HG02870 (cell line): ENCODE results near the gene NFE2L1.
"Not testable (repeated sequence)": the region's sequence is repeated elsewhere in the genome, so short reads cannot be mapped to it uniquely, and the experiment has no call there.

Source experiments
- ATAC-seq: cut with Tn5 transposase; IDR thresholded peaks from one replicate; pipeline ENCODE4 v1.9.1; 2021; ENCODE audit warnings: mild to moderate bottlenecking, moderate library complexity; ENCODE audit not compliant: unreplicated experiment

The NFE2L1 gene

GRCh38 chr17:48047741-48048383, at the start of gene NFE2L1:
Gene NFE2L1 (plus strand): TSS chr17:48048359. CDS start chr17:48051119, 2,760 bp downstream.
- ATAC-seq: peak; percentile 90

DNA sequence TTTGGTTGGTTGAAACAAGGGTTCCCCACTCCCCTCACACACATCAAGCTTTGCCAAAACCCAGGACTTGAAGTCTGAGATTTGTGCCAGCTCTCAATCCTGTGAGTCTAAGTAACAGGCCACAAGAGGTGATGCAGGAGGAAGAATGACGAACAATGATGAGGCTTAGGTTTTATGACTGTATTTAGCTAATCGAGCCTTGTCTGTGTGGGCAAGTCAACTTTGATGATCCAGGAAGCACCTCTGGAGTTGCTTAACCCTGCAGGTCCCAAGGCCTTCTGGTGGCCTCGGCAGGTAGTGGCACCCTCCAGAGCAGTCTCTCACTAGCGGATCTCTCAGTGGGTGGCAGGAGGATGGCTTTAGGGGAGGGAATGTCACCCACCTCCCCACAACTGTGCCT, 48.6 kb upstream of the NFE2L1 start:
- ATAC-seq: no peak

DNA sequence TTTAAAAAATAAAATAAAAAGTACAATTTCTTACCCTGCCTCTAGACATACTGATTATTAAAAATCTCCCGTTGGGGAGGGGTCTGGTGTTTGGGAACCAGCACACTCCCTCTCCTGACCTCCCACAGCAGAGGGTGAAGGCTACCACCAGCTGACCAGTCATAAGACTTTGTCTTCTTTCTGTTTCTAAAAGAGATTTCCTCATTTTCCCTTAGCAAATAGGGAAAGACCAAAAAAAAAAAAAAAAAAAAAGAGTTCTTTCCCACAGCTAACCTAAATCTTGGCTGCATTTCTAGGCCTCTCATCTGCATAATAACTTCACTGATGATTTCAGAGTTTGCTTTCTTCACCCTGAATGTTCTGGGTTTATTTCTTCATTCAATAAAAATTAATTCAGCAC, 47.0 kb upstream of the NFE2L1 start:
- ATAC-seq: no peak

DNA sequence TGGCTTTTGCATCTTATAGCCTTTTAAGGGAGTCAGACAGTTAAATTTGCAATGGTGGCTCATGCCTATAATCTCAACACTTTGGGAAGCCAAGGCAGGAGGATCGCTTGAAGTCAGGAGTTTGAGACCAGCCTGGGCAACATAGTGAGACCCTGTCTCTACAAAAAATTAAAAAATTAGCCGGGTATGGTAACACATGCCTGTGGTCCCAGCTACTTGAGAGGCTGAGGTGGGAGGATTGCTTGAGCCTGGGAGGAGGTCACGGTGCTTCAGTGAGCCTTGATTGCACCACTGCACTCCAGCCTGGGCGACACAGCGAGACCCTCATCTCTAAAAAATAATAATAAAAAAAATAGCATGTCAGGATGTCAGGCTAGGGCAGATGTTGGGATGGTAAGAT, 46.5 kb upstream of the NFE2L1 start:
- ATAC-seq: not testable (repeated sequence)

DNA sequence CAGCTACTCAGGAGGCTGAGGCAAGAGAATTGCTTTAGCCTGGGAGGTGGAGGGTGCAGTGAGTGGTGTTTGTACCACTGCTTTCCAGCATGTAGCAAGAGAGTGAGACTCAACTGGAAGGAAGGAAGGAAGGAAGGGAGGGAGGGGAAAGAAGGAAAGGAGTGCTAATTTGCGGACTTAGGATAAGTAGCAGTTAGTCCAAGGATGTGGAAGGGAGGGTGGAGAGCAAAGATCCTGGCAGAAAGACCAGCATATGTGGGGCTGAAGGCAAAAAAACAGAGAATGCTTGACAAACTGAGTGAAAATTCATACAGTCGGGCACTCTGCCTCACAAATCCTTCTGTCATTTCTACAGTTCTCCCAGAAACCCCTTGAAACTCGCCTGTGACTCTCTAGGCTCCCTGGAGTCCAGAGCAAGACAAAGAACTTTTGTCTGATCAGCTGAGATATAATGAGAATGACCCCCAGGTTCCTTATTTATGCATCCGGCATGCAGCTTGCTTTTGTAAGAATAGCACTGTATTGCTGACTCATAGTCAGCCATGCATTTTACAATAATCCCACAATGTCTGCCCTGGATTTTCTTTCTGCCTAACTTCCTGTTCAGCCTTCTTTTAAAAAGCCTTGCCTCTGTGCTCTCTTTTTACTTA, 45.8 kb upstream of the NFE2L1 start:
- no peak for ATAC-seq

DNA sequence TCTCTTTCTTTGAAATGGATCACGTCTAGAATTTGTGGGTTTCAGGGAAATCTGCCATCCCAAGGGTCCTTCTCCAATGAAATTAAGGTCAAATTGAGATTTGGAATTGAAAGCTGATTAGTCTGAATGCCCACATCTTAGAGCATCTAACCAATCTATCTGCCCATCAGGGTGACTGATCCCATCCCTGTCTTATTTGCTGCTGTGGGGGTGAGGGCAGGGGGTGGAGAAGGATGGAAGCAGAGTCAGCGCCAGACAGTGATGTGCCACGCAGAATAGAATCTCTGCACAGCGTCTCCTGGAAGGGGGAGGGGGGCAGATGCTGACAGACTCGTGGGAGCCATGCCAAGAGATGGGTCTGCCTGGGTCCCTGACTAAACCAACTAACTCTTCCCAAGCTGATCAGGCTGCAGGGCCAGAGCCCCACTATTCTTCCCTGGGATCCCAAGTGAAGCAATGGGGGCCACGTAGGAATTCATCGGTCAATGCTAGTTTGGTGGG, 45.2 kb upstream of the NFE2L1 start:
- no peak for ATAC-seq

- no peak for ATAC-seq
Observed at GRCh38 chr17:48003417-48004151, 44.6 kb upstream of the NFE2L1 start.

DNA sequence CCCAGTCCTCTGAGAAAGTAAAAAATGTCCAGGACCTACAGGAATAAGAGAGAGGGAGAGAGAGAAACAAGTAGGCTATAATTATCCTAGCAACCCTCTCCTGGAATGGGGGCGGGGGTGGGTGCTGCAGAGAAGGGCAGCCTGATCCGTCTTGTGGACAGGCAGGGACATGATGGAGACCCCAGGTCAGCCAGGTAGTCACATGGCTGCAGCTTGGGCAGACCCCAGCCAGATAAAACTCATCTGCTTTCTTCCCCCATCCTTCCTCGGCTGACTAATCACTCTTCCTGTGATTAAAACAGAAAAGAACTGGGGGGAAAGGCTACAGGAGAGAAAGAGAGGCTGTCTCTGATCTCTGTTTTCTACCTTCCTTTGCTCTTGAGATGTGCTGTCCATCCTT, 43.2 kb upstream of the NFE2L1 start:
- no peak for ATAC-seq

DNA sequence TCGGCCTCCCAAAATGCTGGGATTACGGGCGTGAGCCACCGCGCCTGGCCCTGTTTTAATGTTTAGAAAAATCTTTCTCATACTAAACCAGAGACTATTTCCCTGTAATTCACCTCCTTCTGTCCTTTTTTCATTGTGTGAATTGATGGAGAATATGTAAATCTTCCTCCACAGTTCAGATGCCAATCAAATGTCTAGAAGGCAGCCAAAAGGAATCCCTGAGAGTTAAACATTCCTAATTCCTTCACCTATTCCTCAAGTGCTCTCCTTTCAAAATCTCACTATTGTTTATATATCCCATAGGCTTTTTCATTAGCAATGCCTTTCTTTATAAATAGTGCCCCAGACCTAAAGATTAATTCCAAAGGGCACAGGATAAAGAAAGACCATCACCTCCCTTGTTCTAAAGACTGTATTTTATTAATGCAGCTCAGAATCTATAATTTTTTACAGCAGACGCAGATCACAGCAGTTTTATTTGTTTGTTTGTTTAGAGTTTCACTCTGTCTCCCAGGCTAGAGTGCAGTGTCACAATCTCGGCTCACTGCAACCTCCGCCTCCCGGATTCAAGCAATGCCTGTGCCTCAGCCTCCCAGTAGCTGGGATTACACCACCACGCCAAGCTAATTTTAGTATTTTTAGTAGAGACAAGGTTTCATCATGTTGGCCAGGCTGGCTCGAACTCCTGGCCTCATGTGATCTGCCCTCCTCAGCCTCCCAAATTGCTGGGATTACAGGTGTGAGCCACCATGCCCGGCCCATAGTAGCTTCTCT, 41.0 kb upstream of the NFE2L1 start:
- no peak for ATAC-seq

DNA sequence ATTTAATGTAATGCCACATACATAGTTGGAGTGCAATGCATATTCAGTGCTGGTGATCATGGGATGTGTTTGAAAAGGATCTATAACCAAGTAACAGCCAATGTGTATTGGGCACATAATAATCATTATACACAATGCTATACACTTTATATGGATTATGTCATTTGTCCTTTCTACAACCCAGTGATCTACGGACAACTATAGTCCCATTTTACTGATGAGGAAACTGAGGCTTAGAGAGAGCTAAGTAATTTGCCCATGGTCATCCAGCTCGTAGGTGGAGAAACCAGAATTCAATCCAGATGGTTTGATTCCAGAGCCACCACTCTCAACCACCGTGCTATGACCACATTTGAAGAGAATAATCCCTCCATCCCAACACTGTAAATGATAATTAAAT, 38.0 kb upstream of the NFE2L1 start:
- ATAC-seq: no peak

- no peak for ATAC-seq
Observed at GRCh38 chr17:48011405-48012150, 36.6 kb upstream of the NFE2L1 start.

GRCh38 chr17:48012151-48012520, 36.0 kb upstream of the NFE2L1 start:
- ATAC-seq: no peak

DNA sequence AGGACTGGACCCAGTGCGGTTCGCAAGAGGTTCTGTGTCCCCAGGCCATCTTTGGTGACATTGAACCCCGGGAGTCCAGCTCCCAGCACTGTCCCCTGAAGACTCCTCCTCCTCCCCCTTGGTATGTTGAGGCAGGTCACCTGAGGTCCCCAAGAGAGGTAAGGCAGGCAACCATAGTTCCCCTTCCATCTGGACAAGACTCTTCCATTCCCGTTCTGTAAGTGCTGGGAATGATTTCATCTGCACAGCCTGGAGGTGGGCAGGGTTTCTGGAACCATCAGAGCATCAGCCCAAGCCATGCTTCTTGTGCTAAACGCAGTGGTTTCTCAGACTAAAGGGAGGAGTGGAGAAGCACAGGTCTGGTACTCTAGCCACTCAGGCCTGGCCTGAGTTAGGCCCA, 35.5 kb upstream of the NFE2L1 start:
- ATAC-seq: no peak

DNA sequence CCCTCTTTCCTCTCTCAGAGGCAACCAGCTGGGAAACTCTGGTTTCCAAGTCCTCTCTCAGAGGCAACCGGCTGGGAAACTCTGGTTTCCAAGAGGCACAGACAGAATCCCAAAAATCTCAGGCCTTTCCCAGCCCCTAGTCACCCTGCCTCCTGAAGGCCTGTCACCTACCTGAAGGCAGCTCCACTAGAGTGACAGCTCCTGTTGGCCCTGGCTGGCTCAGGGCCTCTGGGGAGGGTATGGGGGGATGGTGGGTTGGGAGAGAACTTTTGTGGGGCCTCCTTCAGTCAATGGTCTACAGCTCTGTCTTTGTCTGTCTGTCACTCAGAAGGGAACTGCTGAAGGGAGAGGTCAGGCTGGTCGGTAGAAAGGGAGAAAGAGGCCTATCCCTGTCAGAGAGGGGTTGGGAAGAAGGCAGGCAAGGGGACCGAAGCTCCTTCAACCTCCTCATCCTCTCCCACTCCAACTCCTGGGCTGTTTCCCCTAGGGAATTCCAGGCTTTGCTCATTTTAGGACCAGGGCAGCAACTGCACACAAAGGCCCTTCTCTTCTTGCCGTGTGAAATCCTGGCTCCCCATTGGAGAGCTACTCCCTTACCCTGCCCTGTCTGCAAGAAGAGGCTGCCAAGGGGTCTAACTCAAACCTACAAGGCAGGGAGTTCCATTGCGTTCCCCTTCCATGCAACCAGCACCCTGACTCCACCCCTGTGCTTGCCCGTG, 34.1 kb upstream of the NFE2L1 start:
- no peak for ATAC-seq

DNA sequence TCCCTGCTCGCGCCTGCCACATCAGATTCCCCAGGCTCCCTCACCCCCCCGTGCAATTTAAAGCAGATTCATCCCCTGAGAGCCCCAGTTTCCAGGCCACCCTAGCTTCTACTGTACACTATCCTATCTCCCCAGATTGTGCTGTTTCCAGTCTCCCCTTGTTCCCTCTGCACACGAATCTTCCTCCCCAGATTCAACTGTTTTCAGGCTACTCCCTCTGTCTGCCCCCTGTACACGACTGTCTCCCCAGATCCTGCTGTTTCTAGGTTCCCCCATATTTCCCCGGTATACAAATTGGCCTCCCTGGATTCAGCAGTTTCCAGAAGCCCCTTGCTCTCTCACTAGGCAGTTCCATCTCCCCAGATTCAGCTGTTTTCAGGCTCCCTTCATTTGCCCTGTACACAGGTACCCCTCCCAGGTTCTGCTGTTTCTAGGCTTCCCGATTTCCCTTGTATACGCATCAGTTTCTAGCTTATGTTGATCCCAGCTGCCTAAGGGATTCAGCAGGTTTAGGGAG, 33.5 kb upstream of the NFE2L1 start:
- no peak for ATAC-seq

GRCh38 chr17:48016112-48016511, 32.0 kb upstream of the NFE2L1 start:
- ATAC-seq: no peak

GRCh38 chr17:48017817-48018158, 30.4 kb upstream of the NFE2L1 start:
- ATAC-seq: not testable (repeated sequence)

- ATAC-seq: no peak
Observed at GRCh38 chr17:48021934-48022333, 26.2 kb upstream of the NFE2L1 start.

DNA sequence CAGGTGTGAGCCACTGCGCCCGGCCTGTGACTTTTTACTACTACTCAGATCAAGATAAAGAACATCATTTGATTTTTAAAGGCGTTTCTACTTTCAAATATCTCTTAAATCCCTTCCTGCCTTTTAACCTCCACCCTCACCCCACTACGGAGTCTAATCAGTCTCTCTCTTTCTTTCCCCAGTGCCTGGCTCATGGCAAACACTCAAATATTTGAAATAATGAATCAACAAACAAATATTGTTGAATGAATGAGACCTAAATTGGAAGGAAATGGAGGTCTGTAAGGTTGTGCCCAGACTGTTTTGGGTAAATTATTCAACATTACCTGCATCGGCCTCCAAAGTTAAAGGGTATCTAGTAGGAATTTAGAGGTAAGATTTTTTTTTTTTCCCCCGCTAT, 25.3 kb upstream of the NFE2L1 start:
- no peak for ATAC-seq
